Common myeloid progenitor, CD34-positive (primary cell): ENCODE data around the gene TRNAU1AP.

Experiments
- CTCF ChIA-PET: fragments of 350-600 bp; sonication (Branson Sonifier 250); formaldehyde crosslinking; loops from one replicate; lab custom pipeline; 2021; ENCODE audit warnings: antibody characterized with exemption; lab: Charles Lee
- POLR2A ChIA-PET: fragments of 350-600 bp; sonication (Branson Sonifier 250); formaldehyde crosslinking; loops from one replicate; lab custom pipeline; 2021; ENCODE audit warnings: antibody characterized with exemption; lab: Charles Lee
- DNase-seq, 3 donors: peaks; one replicate each; pipeline versions ENCODE4 v3.0.0 to v3.0.0-alpha.2; 2013
- H3K27ac ChIP-seq, 2 experiments: 1 replicate in 1 of 2; 2 replicates in 1 of 2; pipeline ENCODE4 v1.7.0; 2013; ENCODE audit warnings: inconsistent platforms in 2 of 2, low read length in 2 of 2, mild to moderate bottlenecking in 2 of 2, low read depth in 1 of 2, moderate library complexity in 1 of 2; ENCODE audit not compliant: severe bottlenecking in 2 of 2, insufficient read depth in 1 of 2, poor library complexity in 1 of 2
- H3K27me3 ChIP-seq, 5 experiments: replicated peaks in 2 of 5; 1 replicate in 3 of 5; 2 replicates in 2 of 5; pipeline versions ENCODE4 v1.6.1 to v1.7.0; 2013; ENCODE audit warnings: low read length in 4 of 5, mild to moderate bottlenecking in 2 of 5, moderate library complexity in 2 of 5, inconsistent platforms in 1 of 5; ENCODE audit not compliant: insufficient read depth in 5 of 5, control insufficient read depth in 4 of 5
- H3K36me3 ChIP-seq, 4 experiments: 1 replicate in 2 of 4; 2 replicates in 2 of 4; pipeline versions ENCODE4 v1.6.1 to v1.7.0; 2013; ENCODE audit warnings: low read length in 3 of 4, control low read depth in 1 of 4, mild to moderate bottlenecking in 1 of 4; ENCODE audit not compliant: control insufficient read depth in 4 of 4, insufficient read depth in 4 of 4
- H3K4me1 ChIP-seq, 4 experiments: 1 replicate in 3 of 4; 2 replicates in 1 of 4; pipeline versions ENCODE4 v1.6.1 to v1.7.1; 2013; ENCODE audit warnings: low read length in 3 of 4, mild to moderate bottlenecking in 3 of 4, control low read depth in 1 of 4, inconsistent platforms in 1 of 4, moderate library complexity in 1 of 4; ENCODE audit not compliant: control insufficient read depth in 4 of 4, insufficient read depth in 4 of 4; ENCODE audit errors: control extremely low read depth in 1 of 4
- H3K4me3 ChIP-seq, 7 experiments: 1 replicate in 4 of 7; 2 replicates in 3 of 7; pipeline versions ENCODE4 v1.5.1 to v1.7.0; 2013; ENCODE audit warnings: mild to moderate bottlenecking in 7 of 7, low read length in 6 of 7, moderate library complexity in 6 of 7, inconsistent platforms in 2 of 7, low read depth in 2 of 7, control low read depth in 1 of 7; ENCODE audit not compliant: insufficient read depth in 4 of 7, control insufficient read depth in 1 of 7; ENCODE audit errors: extremely low read depth in 1 of 7
- H3K9me3 ChIP-seq, 5 experiments: 1 replicate in 4 of 5; 2 replicates in 1 of 5; pipeline versions ENCODE4 v1.6.1 to v1.7.1; 2013; ENCODE audit warnings: low read length in 4 of 5, mild to moderate bottlenecking in 2 of 5, inconsistent platforms in 1 of 5, low read depth in 1 of 5, moderate library complexity in 1 of 5; ENCODE audit not compliant: control insufficient read depth in 4 of 5, insufficient read depth in 2 of 5; ENCODE audit errors: control extremely low read depth in 1 of 5
- WGBS: methylation state at CpG from one replicate; pipeline ENCODE4 v1.1.5; 2013; ENCODE audit not compliant: insufficient coverage; 5-methylcytosine and 5-hydroxymethylcytosine counted together

Gene TRNAU1AP

DNA sequence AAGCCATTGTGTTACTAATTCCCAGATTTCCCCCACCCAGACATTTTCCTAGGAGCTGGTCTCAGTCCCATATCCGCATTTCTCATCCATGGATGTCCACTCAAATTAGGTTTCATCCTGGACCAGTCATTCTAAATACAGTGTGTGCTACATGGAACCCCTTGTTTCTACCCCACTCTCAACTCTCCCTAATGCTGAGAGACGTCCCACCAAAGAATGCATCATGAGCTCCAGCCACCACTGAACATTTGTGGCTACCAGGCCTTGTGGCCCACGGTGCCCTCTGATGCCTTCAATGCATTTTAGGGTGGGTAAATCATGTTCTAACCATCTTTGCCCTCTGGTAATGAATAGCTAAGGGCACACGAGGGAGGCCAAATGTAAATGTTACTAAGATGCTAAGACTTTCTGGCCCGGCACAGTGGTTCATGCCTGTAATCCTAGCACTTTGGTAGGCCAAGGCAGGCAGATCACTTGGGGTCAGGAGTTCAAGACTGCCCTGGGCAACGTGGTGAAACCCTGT is 25.9 kb downstream of the TRNAU1AP start:
- ChIA-PET POLR2A (interaction anchor here (0.6 to 0.7 kb wide), 2 partner anchors 62 to 70 kb away, joined by 3 to 5 read pairs; no protein-coding TSS in a partner anchor), CTCF (interaction anchor here (0.6 to 4.3 kb wide), 8 partner anchors 9 to 406 kb away, joined by 3 to 27 read pairs (median 8); partner anchors contain the start of genes TRNAU1AP and YTHDF2)
- Histone ChIP-seq H3K27ac (peak overlapping the region in 1 of 2 experiments; percentile 94), H3K4me3 (no peak overlapping the region), H3K4me1 (peaks cover 12 to 29% (median 28%) of the 10 kb centered on the region in 4 experiments), H3K9me3 (no peaks in the 10 kb centered on the region), H3K36me3 (peaks cover 10 to 43% (median 31%) of the 10 kb centered on the region in 4 experiments), H3K27me3 (no peaks in the 10 kb centered on the region)
- 90% methylated on average over 5 of the region's 6 CpGs for WGBS
- DNase-seq, result no peak

DNA sequence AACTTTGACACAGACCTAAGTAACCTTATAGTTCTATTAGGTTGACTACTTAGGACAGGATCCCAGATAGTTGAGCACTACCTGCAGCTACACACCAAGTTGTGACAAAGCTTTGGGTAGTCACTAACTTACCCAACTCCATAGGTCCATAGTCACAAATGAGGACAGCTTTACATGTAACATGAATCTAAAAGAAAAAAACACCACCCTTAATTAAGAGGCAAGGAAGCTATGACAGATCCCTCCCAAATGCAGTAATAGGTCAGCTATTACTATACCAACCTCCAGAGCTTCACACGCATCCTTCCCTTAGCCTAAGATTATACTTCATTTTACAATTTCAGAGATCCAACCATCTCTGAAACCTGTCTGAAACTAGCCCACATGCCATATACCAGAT is 26.5 kb downstream of the TRNAU1AP start:
- Histone ChIP-seq H3K27me3 (no peaks in the 10 kb centered on the region), H3K4me1 (peaks cover 12 to 29% (median 28%) of the 10 kb centered on the region in 4 experiments), H3K4me3 (peak overlapping the region in 3 of 7 experiments; percentile 87 to 99 (median 98)), H3K36me3 (peaks cover 10 to 42% (median 30%) of the 10 kb centered on the region in 4 experiments), H3K9me3 (no peaks in the 10 kb centered on the region), H3K27ac (peak overlapping the region in 1 of 2 experiments; percentile 94)
- WGBS, result no CpG with 5 or more reads among the region's 1 CpG
- ChIA-PET POLR2A (interaction anchor here (0.6 to 2.9 kb wide), 6 partner anchors 9 to 757 kb away, joined by 3 to 8 read pairs (median 6); partner anchors contain the start of gene RCC1), CTCF (interaction anchor here (0.6 to 4.3 kb wide), 10 partner anchors 9 to 407 kb away, joined by 3 to 27 read pairs (median 4); partner anchors contain the start of genes TRNAU1AP and YTHDF2)
- no peak for DNase-seq

DNA sequence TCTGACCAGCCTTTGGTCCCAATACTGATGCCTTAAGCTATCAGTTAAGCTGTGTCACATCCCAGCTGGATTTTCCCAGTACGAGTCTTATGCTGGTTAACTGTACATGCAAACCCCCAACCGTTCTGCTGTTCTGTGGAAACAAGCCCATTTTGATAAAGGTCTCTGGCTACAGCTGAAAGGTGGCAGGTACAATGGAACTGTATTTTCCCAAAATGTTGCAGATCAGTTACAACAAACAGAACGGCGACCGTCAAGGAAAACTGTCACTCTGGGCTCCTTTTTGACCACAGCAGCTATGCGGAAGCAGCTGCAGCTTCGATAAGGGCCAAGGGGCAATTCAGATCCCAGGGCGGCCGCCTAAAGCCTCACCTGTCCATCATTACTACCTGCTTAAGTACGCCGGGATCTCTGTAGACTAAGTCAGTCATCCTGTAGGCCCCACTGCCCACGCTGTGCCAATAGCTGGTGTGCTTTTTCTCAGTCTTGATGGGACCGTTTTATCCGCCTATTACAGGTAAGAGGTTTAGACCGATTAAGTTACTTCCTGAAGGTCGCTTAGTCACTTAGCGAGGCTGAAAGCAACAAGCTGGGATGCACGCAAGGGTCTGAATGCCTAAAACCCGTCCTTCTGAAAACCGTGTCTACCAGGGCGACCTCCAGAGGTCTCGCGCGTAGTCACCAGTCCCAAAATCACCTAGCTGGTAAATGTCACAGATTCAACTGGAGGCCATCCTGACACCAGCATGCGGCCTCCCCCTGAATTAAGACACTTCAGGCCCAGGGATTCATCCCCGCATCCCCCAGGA is 28.0 kb downstream of the TRNAU1AP start:
- ChIA-PET CTCF (interaction anchor here (0.9 to 4.3 kb wide), 8 partner anchors 10 to 171 kb away, joined by 3 to 27 read pairs (median 8); partner anchors contain the start of gene TRNAU1AP), POLR2A (interaction anchor here (0.5 to 2.9 kb wide), 22 partner anchors 9 to 346 kb away, joined by 3 to 22 read pairs (median 4); partner anchors contain the start of genes RAB42, RCC1, RNU11 and TAF12)
- peaks cover 12 to 29% (median 28%) of the 10 kb centered on the region in 4 experiments for H3K4me1 ChIP-seq
- H3K27ac ChIP-seq, result peak overlapping the region; percentile 80 to 94
- peaks cover 10 to 42% (median 28%) of the 10 kb centered on the region in 4 experiments for H3K36me3 ChIP-seq
- WGBS, result 0% methylated on average over 21 of the region's 26 CpGs
- H3K4me3 ChIP-seq, result peak overlapping the region; percentile 65 to 99 (median 87)
- H3K9me3 ChIP-seq, result no peaks in the 10 kb centered on the region
- DNase-seq, result peak; percentile 78 to 85 (median 79)
- H3K27me3 ChIP-seq, result no peaks in the 10 kb centered on the region

DNA sequence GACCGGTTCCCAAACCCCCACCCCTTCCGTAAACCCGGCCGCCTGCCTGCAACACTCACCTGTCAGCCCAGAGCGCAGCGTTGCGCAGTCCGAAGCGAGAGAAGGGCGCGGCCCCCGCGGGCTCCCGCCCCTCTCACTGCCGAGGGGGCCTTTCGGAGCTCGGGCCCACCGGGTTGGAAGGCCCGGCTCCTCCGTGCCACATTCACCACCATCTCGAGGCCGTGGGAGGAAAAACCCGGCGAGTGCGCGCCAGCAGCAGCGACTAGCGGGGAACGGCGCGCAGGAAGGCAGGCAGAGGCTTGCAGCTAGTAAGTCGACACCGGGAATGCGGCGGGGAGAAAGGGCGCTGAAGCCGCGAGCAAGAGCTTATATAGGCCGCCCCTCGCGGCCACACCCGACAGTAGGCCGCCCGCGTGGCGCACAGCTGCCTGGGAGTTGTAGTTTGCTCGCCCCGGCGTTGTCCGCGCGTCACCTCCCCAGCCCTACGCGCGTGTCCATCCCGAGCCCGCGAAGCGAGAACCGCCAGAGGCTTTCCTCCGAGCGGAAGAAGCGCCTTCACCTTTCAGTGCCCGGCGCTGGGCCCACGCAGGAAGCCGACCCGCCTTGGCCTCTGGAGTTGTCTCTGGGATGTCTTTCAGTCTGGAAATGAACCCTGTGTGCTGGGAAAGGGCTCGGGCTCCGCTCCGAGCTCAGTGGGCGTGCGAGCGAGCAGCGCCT is 28.8 kb downstream of the TRNAU1AP start:
- ChIA-PET POLR2A (interaction anchor here (0.5 to 2.9 kb wide), 23 partner anchors 9 to 347 kb away, joined by 3 to 22 read pairs (median 5); partner anchors contain the start of genes RAB42, RCC1, RNU11 and TAF12), CTCF (interaction anchor here (0.9 to 4.3 kb wide), 9 partner anchors 9 to 172 kb away, joined by 3 to 27 read pairs (median 7); partner anchors contain the start of gene TRNAU1AP)
- WGBS, result under 1% methylated on average over 70 of the region's 75 CpGs
- H3K4me3 ChIP-seq, result peak overlapping the region; percentile 65 to 99 (median 87)
- peaks cover 12 to 29% (median 28%) of the 10 kb centered on the region in 4 experiments for H3K4me1 ChIP-seq
- peak; percentile 93 to 96 (median 96) for DNase-seq
- no peaks in the 10 kb centered on the region for H3K9me3 ChIP-seq
- H3K36me3 ChIP-seq, result peaks cover 10 to 40% (median 27%) of the 10 kb centered on the region in 4 experiments
- no peaks in the 10 kb centered on the region for H3K27me3 ChIP-seq
- peak overlapping the region; percentile 80 to 94 for H3K27ac ChIP-seq

- peak overlapping the region in 1 of 2 experiments; percentile 94 for H3K27ac ChIP-seq
- H3K27me3 ChIP-seq, result no peaks in the 10 kb centered on the region
- peak in 1 of 3 donors; percentile 15 for DNase-seq
- POLR2A ChIA-PET, result interaction anchor here (0.7 to 2.9 kb wide), 19 partner anchors 8 to 332 kb away, joined by 3 to 22 read pairs (median 7); partner anchors contain the start of genes RAB42, RCC1, RNU11 and TAF12
- peak overlapping the region; percentile 65 to 99 (median 87) for H3K4me3 ChIP-seq
- peaks cover 10 to 36% (median 25%) of the 10 kb centered on the region in 4 experiments for H3K36me3 ChIP-seq
- WGBS, result 0% methylated on average over 7 of the region's 10 CpGs
- CTCF ChIA-PET, result interaction anchor here (0.9 to 4.3 kb wide), 3 partner anchors 14 to 28 kb away, joined by 5 to 27 read pairs (median 16); partner anchors contain the start of gene TRNAU1AP
- peaks cover 12 to 29% (median 28%) of the 10 kb centered on the region in 4 experiments for H3K4me1 ChIP-seq
- no peaks in the 10 kb centered on the region for H3K9me3 ChIP-seq
Observed at GRCh38 chr1:28582248-28582615, 29.3 kb downstream of the TRNAU1AP start.
